Globus pallidus (tissue), 1 donor: ENCODE data around the gene PTRH1.
"Not testable (repeated sequence)": the region's sequence is repeated elsewhere in the genome, so short reads cannot be mapped to it uniquely, and the experiment has no call there.

Source experiments
- DNase-seq: peaks from one replicate; pipeline ENCODE4 v3.0.0-alpha.2; 2015; ENCODE audit warnings: low spot score

The PTRH1 gene

DNA sequence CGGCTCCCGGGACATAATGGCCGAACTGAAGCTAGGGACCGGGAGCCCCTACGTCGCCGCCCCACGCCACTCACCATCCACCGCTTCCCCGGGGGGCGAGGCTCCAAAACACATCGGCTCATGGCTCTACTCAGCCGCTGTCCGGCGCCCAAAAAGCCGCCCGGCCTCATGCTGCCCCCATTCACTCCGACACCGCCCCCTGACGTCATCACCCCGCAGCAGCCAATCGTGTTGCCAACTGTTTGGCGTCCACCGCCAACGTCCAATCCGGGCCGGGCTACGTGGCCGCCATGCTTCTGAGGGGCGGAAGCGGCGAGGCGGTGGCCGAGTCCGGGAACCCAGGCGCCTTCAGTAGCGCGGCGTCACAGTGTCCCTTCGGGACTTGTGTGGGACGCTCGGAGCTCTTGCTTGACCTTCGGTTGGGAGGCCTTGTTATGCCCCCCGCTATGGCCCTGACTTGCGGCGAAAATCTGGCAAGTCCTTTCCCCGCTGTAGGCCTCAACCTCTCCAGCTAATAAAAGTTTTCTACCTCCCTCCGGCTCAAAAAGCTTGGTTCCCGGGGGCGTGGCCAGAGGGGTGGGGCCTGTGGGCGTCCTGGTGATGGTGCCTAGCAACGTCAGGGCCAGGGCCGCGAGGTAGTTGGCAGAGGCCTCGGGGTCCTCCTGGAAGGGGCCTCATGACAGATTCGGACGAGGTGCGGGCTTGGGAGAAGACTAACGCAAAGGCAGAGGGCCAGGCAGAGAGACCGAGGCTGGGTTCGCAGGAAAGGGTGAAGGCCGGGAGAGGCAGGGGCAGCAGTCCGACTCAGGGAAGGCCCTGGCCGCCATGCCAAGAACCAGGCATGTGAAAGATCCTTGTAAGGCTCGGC, at the start of gene PTRH1, which contains the start of gene TTC16:
PTRH1 (minus strand) TSS at position 194 of the 868 bp plus-strand sequence; CDS start at position 170, 24 bp downstream.
TTC16 (plus strand) TSS at position 610 of the 868 bp plus-strand sequence; CDS start at position 677, 67 bp downstream.
- DNase-seq, result peak; percentile 95

DNA sequence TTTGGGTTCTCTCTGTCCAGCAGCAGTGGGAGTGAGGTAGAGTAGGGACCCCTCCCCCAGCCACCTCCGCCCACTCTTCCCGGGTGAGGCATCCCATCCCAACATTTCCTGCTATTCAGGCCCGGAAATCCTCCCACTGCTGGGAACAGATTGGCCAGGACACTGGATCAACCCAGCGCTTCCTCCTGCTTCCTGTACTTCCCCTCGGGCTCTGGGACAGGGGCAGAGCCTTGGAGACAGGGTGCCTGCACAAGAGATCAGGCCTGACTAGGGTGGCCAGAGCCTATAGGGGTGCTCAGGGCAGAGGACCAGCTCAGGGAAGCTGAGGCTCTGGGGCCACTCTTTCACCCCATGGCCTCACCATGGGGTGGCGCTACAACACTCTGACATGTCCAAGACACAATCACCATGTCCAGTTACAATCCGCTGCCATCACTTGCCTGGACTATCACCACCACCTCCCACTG, 48.5 kb upstream of the PTRH1 start:
- no peak for DNase-seq

GRCh38 chr9:127762111-127762676, 46.7 kb upstream of the PTRH1 start:
- no peak for DNase-seq

DNA sequence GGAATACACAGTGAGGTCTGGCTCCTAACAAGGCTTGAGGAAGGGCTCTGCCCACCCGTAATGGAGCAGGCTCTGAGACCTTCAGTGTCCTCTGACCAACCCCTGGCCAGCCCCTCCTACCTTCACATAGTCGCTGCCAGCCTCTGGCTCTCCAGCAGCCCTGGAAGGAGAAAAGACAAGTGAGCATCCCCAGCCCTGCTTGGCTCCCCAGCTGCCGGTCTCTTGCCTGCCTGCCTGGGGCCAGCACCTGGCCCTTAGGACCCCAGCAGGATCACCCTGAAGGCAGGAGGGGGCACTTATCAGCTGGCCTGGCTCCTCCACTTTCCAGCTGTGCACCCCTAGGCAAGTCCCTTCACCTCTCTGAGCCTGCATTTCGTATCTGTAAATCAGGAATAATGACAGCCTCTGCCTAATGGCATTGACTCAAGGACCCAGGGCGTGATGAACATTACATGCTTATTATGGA, 46.1 kb upstream of the PTRH1 start:
- DNase-seq, result no peak

GRCh38 chr9:127761061-127761460, 45.6 kb upstream of the PTRH1 start:
- no peak for DNase-seq

- no peak for DNase-seq
These were observed 43.4 kb upstream of the PTRH1 start for GRCh38 chr9:127758843-127759242.

GRCh38 chr9:127756776-127757175, 41.3 kb upstream of the PTRH1 start:
- not testable (repeated sequence) for DNase-seq

GRCh38 chr9:127756233-127756632, 40.8 kb upstream of the PTRH1 start:
- DNase-seq, result no peak

DNA sequence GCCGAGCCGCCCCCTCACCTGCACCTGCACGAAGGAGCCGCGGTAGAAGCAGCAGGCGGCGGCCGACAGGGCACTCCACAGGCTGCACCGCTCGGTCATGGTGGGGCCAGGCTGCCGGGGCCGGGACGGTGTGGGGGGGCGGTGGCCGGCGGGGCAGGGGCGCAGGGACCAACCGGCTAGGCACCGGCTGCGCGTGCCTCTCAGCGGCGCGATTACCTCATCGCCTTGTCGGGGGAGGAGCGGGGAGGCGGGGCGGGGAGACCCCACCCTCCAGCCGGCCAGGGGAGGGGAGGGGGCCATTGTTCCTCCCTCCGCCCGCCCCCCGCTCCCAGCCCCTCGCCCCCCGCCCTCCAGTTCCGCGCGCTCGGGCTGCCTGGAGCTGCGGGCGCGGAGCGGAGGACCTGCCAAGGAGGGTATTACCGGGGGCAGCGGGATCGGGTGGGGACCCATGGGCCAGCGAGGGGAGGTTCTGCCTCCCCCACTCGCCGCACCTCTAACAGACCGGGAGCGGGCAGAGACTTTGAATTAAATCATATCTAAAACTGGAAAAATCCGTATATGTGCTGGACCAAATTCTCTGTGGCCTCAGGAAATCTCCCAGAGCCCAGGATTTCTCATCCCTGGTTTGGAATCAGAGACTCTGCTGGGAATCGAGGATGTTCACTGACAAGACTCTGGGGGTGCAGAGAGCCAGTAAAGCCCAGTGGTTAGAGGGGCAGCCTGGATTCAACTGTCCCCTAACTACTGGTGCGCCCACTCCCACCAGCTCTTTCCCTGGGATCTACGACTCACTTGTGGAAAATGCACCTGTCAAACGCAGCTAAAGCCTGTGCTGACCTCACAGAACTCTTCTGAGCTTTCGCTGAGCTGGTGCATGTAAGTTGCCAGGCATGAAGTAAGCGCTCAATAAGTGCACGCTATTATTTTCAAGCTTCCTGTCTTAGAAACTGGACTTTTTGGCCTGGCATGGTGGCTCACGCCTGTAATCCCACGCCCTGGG, 39.9 kb upstream of the PTRH1 start:
- no peak for DNase-seq

GRCh38 chr9:127754099-127755060, 38.9 kb upstream of the PTRH1 start:
- no peak for DNase-seq

- no peak for DNase-seq
These were observed 38.2 kb upstream of the PTRH1 start for GRCh38 chr9:127753622-127754021.

- no peak for DNase-seq
These were observed 37.7 kb upstream of the PTRH1 start for GRCh38 chr9:127753148-127753547.

GRCh38 chr9:127751269-127752054, 36.0 kb upstream of the PTRH1 start:
- DNase-seq, result no peak

- no peak for DNase-seq
These were observed 33.8 kb upstream of the PTRH1 start for GRCh38 chr9:127749090-127749787.

DNA sequence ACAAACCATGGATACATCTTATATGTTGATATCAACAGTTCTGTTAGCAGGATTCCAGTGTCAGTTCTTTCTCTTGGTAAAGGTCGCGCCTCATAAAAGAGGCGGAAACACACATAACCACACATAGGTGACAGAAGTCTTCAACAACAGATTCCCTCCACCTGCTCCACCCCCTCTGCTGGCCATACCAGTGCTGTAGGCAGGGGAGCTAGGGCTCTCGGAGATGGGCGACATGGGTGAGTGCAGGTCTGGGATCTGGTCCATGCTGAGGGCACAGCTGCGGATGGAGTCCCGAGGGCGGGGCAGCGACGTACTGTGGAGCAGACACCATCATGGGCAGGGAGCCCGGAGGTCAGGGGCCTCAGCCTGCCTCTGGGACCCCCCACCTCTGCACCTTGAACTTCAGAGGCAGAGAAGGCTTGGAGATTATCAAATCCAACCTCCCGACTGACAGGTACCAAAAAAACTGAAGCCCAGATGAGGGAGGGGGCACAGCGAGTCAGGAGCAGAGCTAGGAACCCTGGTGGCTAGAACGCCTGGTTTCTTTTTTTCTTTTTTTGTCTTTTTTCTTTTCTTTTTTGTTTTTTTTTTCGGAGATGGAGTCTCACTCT, 31.6 kb upstream of the PTRH1 start:
- no peak for DNase-seq

GRCh38 chr9:127744398-127745110, 29.1 kb upstream of the PTRH1 start:
- DNase-seq, result no peak

DNA sequence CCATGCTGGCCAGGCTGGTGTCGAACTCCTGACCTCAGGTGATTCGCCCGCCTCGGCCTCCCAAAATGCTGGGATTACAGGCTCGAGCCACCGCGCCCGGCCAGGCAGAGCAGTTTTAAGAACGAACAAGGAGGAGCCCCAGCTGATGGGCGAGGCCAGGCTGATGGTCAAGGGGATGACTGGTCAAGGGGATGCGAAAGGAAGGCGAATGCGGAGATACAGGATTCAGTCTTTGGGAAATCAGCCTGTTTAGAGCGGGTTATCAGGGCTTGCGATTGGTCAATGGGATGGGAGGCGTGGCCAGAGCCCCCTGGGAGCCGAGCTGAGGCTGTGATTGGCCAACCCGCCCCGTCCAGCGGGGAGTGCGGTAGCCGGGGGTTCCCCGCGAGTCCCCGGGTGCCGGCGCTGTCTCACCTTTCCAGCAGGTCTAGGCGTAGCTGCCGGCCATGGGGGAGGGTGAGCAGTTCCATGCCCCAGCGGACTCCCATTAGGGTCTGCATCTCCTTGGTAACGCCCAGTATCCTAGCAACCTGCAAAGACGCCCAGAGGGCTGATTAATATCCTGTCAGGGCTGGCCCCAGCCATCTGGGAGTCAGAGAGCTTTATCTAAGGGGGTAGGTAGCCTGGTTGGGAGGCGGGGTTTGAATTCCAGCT, 27.1 kb upstream of the PTRH1 start:
- no peak for DNase-seq
